Measurements from ENCODE around the gene VIPAS39.

The VIPAS39 gene

DNA sequence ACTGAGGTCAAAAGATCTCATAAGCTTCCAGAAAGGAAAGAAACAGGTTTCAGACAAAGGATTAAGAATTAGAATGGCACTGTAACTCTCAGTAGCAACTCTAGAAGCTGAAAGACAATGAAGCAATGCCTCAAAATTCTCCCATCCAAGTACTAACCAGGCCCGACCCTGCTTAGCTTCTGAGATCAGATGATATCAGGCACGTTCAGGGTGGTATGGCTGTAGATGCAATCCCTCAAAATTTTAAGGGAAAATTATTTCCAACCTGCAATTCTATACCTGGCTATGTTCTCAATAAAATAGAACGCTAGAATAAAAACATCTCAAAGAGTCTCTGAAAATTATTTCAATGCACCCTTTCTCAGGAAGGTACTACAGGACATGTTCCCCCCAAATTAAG lies 53.6 kb downstream of the VIPAS39 start:
- TF ChIP-seq ZNF677 (tag by site-specific recombination; IDR thresholded peaks at IDR 0.05): no peak
- TF ChIP-seq GLI2 (tag by site-specific recombination; IDR thresholded peaks at IDR 0.05; ENCODE audit: borderline replicate concordance, low read depth): no peak
- no peak for TF ChIP-seq ZNF555 (tag by site-specific recombination; conservative IDR thresholded peaks at IDR 0.05)
- TF ChIP-seq ZNF169 (tag by site-specific recombination; IDR thresholded peaks at IDR 0.05): no peak
- TF ChIP-seq RBAK (tag by site-specific recombination; IDR thresholded peaks at IDR 0.05): no peak
- TF ChIP-seq, protein P1, sequence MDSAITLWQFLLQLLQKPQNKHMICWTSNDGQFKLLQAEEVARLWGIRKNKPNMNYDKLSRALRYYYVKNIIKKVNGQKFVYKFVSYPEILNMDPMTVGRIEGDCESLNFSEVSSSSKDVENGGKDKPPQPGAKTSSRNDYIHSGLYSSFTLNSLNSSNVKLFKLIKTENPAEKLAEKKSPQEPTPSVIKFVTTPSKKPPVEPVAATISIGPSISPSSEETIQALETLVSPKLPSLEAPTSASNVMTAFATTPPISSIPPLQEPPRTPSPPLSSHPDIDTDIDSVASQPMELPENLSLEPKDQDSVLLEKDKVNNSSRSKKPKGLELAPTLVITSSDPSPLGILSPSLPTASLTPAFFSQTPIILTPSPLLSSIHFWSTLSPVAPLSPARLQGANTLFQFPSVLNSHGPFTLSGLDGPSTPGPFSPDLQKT (IDR thresholded peaks at IDR 0.05; ENCODE audit: borderline replicate concordance, low read depth, low read length): no peak
- no peak for TF ChIP-seq ZNF548 (tag by site-specific recombination; IDR thresholded peaks at IDR 0.05)
- no peak for TF ChIP-seq ZNF501 (tag by site-specific recombination; IDR thresholded peaks at IDR 0.05)
- TF ChIP-seq ZBTB21 (tag by site-specific recombination; IDR thresholded peaks at IDR 0.05): no peak
- no peak for TF ChIP-seq WT1 (tag by site-specific recombination; IDR thresholded peaks at IDR 0.05)
- TF ChIP-seq, protein P2, sequence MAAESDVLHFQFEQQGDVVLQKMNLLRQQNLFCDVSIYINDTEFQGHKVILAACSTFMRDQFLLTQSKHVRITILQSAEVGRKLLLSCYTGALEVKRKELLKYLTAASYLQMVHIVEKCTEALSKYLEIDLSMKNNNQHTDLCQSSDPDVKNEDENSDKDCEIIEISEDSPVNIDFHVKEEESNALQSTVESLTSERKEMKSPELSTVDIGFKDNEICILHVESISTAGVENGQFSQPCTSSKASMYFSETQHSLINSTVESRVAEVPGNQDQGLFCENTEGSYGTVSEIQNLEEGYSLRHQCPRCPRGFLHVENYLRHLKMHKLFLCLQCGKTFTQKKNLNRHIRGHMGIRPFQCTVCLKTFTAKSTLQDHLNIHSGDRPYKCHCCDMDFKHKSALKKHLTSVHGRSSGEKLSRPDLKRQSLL (tag by site-specific recombination; IDR thresholded peaks at IDR 0.05): no peak
- TF ChIP-seq, protein P3, sequence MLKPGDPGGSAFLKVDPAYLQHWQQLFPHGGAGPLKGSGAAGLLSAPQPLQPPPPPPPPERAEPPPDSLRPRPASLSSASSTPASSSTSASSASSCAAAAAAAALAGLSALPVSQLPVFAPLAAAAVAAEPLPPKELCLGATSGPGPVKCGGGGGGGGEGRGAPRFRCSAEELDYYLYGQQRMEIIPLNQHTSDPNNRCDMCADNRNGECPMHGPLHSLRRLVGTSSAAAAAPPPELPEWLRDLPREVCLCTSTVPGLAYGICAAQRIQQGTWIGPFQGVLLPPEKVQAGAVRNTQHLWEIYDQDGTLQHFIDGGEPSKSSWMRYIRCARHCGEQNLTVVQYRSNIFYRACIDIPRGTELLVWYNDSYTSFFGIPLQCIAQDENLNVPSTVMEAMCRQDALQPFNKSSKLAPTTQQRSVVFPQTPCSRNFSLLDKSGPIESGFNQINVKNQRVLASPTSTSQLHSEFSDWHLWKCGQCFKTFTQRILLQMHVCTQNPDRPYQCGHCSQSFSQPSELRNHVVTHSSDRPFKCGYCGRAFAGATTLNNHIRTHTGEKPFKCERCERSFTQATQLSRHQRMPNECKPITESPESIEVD (tag by site-specific recombination; IDR thresholded peaks at IDR 0.05): no peak
- TF ChIP-seq ZNF311 (tag by site-specific recombination; IDR thresholded peaks at IDR 0.05; ENCODE audit: borderline replicate concordance): no peak
- POLR2A ChIA-PET: no interaction called here
- CTCF ChIA-PET: no interaction called here
- 0 out of 2 replicates have a peak, but pooled peaks cover 4% of the 10 kb centered on the region for H3K4me1 ChIP-seq (ENCODE audit: control insufficient read depth, insufficient read depth, low read length)
- H3K9me3 ChIP-seq (ENCODE audit: control insufficient read depth, insufficient read depth, low read depth, low read length): no peaks in the 10 kb centered on the region
- no peak overlapping the region for H3K4me3 ChIP-seq (ENCODE audit: low read depth, low read length)
- no peaks in the 10 kb centered on the region; a peak in 1 of 3 replicates for H3K36me3 ChIP-seq (ENCODE audit: control insufficient read depth in 2 of 2, insufficient read depth in 1 of 2, low read length in 2 of 2)
- no peak overlapping the region for H3K27ac ChIP-seq (ENCODE audit: extremely low read depth, low read depth, low read length)

DNA sequence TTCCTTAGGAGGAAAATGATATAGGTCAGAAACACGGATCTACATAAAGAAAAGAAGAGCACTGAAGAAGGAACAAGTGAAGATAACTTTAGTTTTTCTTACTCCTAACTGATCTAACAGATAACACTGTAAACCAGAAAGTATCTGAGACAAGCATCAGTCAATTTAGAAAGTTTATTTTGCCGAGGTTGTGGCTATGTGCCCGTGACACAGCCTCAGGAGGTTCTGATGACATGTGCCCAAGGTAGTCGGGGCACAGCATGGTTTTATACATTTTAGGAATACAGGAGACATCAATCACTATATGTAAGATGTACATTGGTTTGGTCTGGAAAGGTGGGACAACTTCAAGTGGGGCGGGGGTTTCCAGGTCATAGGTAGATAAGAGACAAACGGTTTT lies 57.2 kb downstream of the VIPAS39 start:
- no peak overlapping the region for H3K4me3 ChIP-seq (ENCODE audit: low read depth, low read length)
- no peak for TF ChIP-seq ZNF548 (tag by site-specific recombination; IDR thresholded peaks at IDR 0.05)
- TF ChIP-seq, protein P4, sequence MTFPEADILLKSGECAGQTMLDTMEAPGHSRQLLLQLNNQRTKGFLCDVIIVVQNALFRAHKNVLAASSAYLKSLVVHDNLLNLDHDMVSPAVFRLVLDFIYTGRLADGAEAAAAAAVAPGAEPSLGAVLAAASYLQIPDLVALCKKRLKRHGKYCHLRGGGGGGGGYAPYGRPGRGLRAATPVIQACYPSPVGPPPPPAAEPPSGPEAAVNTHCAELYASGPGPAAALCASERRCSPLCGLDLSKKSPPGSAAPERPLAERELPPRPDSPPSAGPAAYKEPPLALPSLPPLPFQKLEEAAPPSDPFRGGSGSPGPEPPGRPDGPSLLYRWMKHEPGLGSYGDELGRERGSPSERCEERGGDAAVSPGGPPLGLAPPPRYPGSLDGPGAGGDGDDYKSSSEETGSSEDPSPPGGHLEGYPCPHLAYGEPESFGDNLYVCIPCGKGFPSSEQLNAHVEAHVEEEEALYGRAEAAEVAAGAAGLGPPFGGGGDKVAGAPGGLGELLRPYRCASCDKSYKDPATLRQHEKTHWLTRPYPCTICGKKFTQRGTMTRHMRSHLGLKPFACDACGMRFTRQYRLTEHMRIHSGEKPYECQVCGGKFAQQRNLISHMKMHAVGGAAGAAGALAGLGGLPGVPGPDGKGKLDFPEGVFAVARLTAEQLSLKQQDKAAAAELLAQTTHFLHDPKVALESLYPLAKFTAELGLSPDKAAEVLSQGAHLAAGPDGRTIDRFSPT (tag by site-specific recombination; IDR thresholded peaks at IDR 0.05): no peak
- TF ChIP-seq ZBTB21 (tag by site-specific recombination; IDR thresholded peaks at IDR 0.05): no peak
- no peak for TF ChIP-seq ZNF670 (tag by site-specific recombination; IDR thresholded peaks at IDR 0.05; ENCODE audit: low read depth)
- TF ChIP-seq ZNF426 (tag by site-specific recombination; IDR thresholded peaks at IDR 0.05): no peak
- TF ChIP-seq ZNF324 (tag by site-specific recombination; IDR thresholded peaks at IDR 0.05): no peak
- TF ChIP-seq HOXD13 (CRISPR knock-in tag; IDR thresholded peaks at IDR 0.05; ENCODE audit: borderline replicate concordance): no peak
- no peak for TF ChIP-seq ZNF248 (tag by site-specific recombination; IDR thresholded peaks at IDR 0.05)
- no peaks in the 10 kb centered on the region for H3K9me3 ChIP-seq (ENCODE audit: control insufficient read depth, insufficient read depth, low read depth, low read length)
- H3K4me1 ChIP-seq (ENCODE audit: control insufficient read depth, insufficient read depth, low read length): 0 out of 2 replicates have a peak, but pooled peaks cover 4% of the 10 kb centered on the region
- CTCF ChIA-PET: no interaction called here
- no peak overlapping the region for H3K27ac ChIP-seq (ENCODE audit: extremely low read depth, low read depth, low read length)
- H3K36me3 ChIP-seq (ENCODE audit: control insufficient read depth in 2 of 2, insufficient read depth in 1 of 2, low read length in 2 of 2): no peaks in the 10 kb centered on the region; a peak in 1 of 3 replicates
- POLR2A ChIA-PET: no interaction called here

All from HEK293 (cell line).